Measurements from ENCODE around the gene FIP1L1. TPM values are rescaled to one million over a fixed set of nuclear protein-coding genes. Genes with fewer than 3 reads are reported as not detected.
"Not testable (repeated sequence)": the region's sequence is repeated elsewhere in the genome, so short reads cannot be mapped to it uniquely, and the experiment has no call there.

FIP1L1 gene
- total RNA-seq, 1 experiment from 2014 or later, result 68.0 TPM

GRCh38 chr4:53465891-53466290, 88.5 kb downstream of the FIP1L1 start:
- no peaks in the 10 kb centered on the region for H3K79me2 ChIP-seq (ENCODE audit: insufficient read depth, low read length)
- no peak overlapping the region for H2BK120ac ChIP-seq (ENCODE audit: low read depth, low read length, poor library complexity, severe bottlenecking)
- H3T11ph ChIP-seq (ENCODE audit: low read length), result no peak overlapping the region
- TF ChIP-seq CTCF (conservative IDR thresholded peaks at IDR 0.05), result no peak
- H4K8ac ChIP-seq (replicated peaks; ENCODE audit: insufficient read length, low read depth, low read length), result no peak overlapping the region
- H3K36me3 Mint-ChIP-seq (ENCODE audit: insufficient read depth in 1 of 3, low read depth in 3 of 3), result peaks cover 18 to 45% (median 38%) of the 10 kb centered on the region in 3 experiments
- H3K27ac ChIP-seq (ENCODE audit: insufficient read length, low read depth, low read length), result no peak overlapping the region
- H3K4me1 Mint-ChIP-seq, result no peaks in the 10 kb centered on the region
- no peak overlapping the region for H2BK12ac ChIP-seq (ENCODE audit: insufficient read length, low read depth, low read length)
- no peak overlapping the region for H4K5ac ChIP-seq (ENCODE audit: insufficient read length, low read depth, low read length)
- H3K23me2 ChIP-seq (ENCODE audit: insufficient read length, low read depth, low read length, poor library complexity, severe bottlenecking), result no peaks in the 10 kb centered on the region
- H4K91ac ChIP-seq (ENCODE audit: insufficient read length, low read depth, low read length), result no peak overlapping the region
- no peak for DNase-seq
- H2AK5ac ChIP-seq (ENCODE audit: insufficient read length, low read length), result no peak overlapping the region
- no peak overlapping the region for H2BK20ac ChIP-seq (ENCODE audit: low read depth, low read length, poor library complexity, severe bottlenecking)
- no peak overlapping the region for H2BK15ac ChIP-seq (ENCODE audit: low read depth, low read length)
- H4K20me1 ChIP-seq (ENCODE audit: control insufficient read depth, insufficient read depth, insufficient read length), result no peaks in the 10 kb centered on the region
- no peak overlapping the region for H3K23ac ChIP-seq (ENCODE audit: insufficient read length, low read depth, low read length)
- no peak overlapping the region for H3K9ac ChIP-seq (ENCODE audit: extremely low read depth, insufficient read length, low read length)
- H3K27me3 Mint-ChIP-seq (ENCODE audit: low read depth), result peaks cover 3% of the 10 kb centered on the region; the same call in 1 of the 2 replicates
- no peaks in the 10 kb centered on the region for H3K9me3 ChIP-seq (ENCODE audit: control insufficient read depth, low read depth, low read length)
- no peak overlapping the region for H2BK5ac ChIP-seq (ENCODE audit: insufficient read length, low read length)
- peaks cover 28 to 31% of the 10 kb centered on the region in 2 experiments for H3K9me3 Mint-ChIP-seq
- no peak overlapping the region for H3K27ac Mint-ChIP-seq
- no peaks in the 10 kb centered on the region for H3K27me3 ChIP-seq (ENCODE audit: insufficient read depth, low read length)
- no peak overlapping the region for H3K4me3 Mint-ChIP-seq
- no peaks in the 10 kb centered on the region for H3K4me1 ChIP-seq (ENCODE audit: insufficient read depth, low read length)
- no peak overlapping the region for H3K4ac ChIP-seq (ENCODE audit: low read depth, low read length)
- H3K4me2 ChIP-seq (ENCODE audit: insufficient read depth, insufficient read length, low read length), result no peak overlapping the region
- no peak overlapping the region for H2AFZ ChIP-seq (ENCODE audit: low read length)
- H3K14ac ChIP-seq (ENCODE audit: insufficient read depth, low read length), result no peak overlapping the region
- H3K56ac ChIP-seq (ENCODE audit: insufficient read length, low read depth, low read length), result no peak overlapping the region
- H3K79me1 ChIP-seq (ENCODE audit: insufficient read depth, low read depth, low read length, poor library complexity, severe bottlenecking), result no peaks in the 10 kb centered on the region
- H3K18ac ChIP-seq (ENCODE audit: insufficient read length, low read depth, low read length), result no peak overlapping the region

- not testable (repeated sequence) for H4K91ac ChIP-seq (ENCODE audit: insufficient read length, low read depth, low read length); H3K4me1 ChIP-seq (ENCODE audit: insufficient read depth, low read length); H3K14ac ChIP-seq (ENCODE audit: insufficient read depth, low read length); H3T11ph ChIP-seq (ENCODE audit: low read length); H3K79me2 ChIP-seq (ENCODE audit: insufficient read depth, low read length); H3K56ac ChIP-seq (ENCODE audit: insufficient read length, low read depth, low read length); H4K20me1 ChIP-seq (ENCODE audit: control insufficient read depth, insufficient read depth, insufficient read length); DNase-seq; H2AK5ac ChIP-seq (ENCODE audit: insufficient read length, low read length); H2BK12ac ChIP-seq (ENCODE audit: insufficient read length, low read depth, low read length); H2BK120ac ChIP-seq (ENCODE audit: low read depth, low read length, poor library complexity, severe bottlenecking); H3K79me1 ChIP-seq (ENCODE audit: insufficient read depth, low read depth, low read length, poor library complexity, severe bottlenecking); H2AFZ ChIP-seq (ENCODE audit: low read length); H2BK5ac ChIP-seq (ENCODE audit: insufficient read length, low read length); H4K8ac ChIP-seq (replicated peaks; ENCODE audit: insufficient read length, low read depth, low read length); H3K27me3 Mint-ChIP-seq (ENCODE audit: low read depth); H3K4me3 Mint-ChIP-seq; H3K27me3 ChIP-seq (ENCODE audit: insufficient read depth, low read length); H2BK15ac ChIP-seq (ENCODE audit: low read depth, low read length); H3K4me1 Mint-ChIP-seq; H3K23ac ChIP-seq (ENCODE audit: insufficient read length, low read depth, low read length); H3K9me3 ChIP-seq (ENCODE audit: control insufficient read depth, low read depth, low read length); H2BK20ac ChIP-seq (ENCODE audit: low read depth, low read length, poor library complexity, severe bottlenecking); H3K4me2 ChIP-seq (ENCODE audit: insufficient read depth, insufficient read length, low read length); H3K4ac ChIP-seq (ENCODE audit: low read depth, low read length); H3K9ac ChIP-seq (ENCODE audit: extremely low read depth, insufficient read length, low read length); H3K18ac ChIP-seq (ENCODE audit: insufficient read length, low read depth, low read length); H4K5ac ChIP-seq (ENCODE audit: insufficient read length, low read depth, low read length); H3K23me2 ChIP-seq (ENCODE audit: insufficient read length, low read depth, low read length, poor library complexity, severe bottlenecking); H3K27ac Mint-ChIP-seq; H3K27ac ChIP-seq (ENCODE audit: insufficient read length, low read depth, low read length)
- peaks cover 31 to 34% of the 10 kb centered on the region in 2 experiments for H3K9me3 Mint-ChIP-seq
- no CpG with 5 or more reads among the region's 6 CpGs for WGBS (ENCODE audit: extremely low coverage, insufficient read length, low lambda C conversion rate)
- H3K36me3 Mint-ChIP-seq (ENCODE audit: insufficient read depth in 1 of 3, low read depth in 3 of 3), result peaks cover 18 to 41% (median 35%) of the 10 kb centered on the region in 3 experiments
These were observed 89.1 kb downstream of the FIP1L1 start for GRCh38 chr4:53466576-53466975.

All from H9 (cell line).